ENCODE data around the gene DENND6B. TPM values are rescaled to one million over a fixed set of nuclear protein-coding genes. Genes with fewer than 3 reads are reported as not detected.
A peak's percentile ranks its signal among the peaks of the same experiment; 100 is the strongest.

Gene DENND6B
- total RNA-seq, 2 donors from 2014 or later, result 3.7 to 4.7 TPM

- no peak for DNase-seq
- intact Hi-C loops (cut with DNase I, micrococcal nuclease), result no loop called here
- ATAC-seq, result no peak
These were observed 57.2 kb downstream of the DENND6B start for GRCh38 chr22:50269573-50269969.

DNA sequence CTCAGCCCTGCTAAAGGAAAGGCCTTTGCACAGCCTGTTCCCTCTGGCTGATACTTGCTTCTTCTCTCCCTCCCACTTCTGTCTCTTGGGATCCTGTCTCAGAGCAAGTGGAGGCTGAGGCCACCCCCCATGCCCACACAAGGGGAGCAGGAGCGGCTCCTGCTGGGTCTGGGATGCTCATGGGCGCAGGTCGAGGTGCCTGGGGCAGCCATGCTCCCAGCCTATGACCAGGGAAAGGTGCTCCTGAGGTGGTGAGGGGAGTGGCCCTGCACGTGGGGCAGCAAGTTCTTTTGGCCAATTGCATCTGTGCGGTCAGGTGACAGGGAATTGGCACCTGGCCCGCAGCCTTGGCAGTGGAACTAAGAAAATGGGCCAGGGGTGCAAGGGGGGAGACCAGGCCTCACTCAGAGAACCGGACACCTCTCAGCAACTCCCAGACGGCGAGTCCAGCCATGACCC lies 58.1 kb downstream of the DENND6B start:
- intact Hi-C loops (cut with DNase I, micrococcal nuclease), result no loop called here
- DNase-seq (peak in 1 of 2 donors; percentile 50), ATAC-seq (peak; percentile 24)

GRCh38 chr22:50267591-50268390 lies 59.0 kb downstream of the DENND6B start:
- DNase-seq (peak; percentile 55 to 63), ATAC-seq (peak; percentile 61)
- intact Hi-C loops (cut with DNase I, micrococcal nuclease), result no loop called here

DNA sequence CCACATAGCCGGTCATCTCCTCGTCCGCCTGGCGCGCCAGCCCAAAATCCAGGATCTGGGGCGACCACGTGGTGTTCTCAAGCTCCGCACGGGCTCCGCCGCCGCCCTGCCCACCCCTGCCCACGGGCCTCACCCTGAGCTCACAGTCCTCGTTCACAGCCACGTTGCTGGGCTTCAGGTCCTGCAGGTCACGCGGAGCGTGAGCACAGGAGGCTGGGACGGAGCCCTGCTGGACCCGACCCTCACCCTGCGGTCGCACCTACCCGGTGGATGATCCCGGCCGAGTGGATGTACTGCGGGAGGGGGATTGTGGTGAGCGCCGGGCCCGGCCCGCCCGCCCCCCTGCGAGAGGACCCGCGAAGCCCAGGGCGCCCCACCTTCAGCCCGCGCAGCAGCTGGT lies 59.8 kb downstream of the DENND6B start:
- DNase-seq (no peak), ATAC-seq (no peak)
- intact Hi-C loops (cut with DNase I, micrococcal nuclease), result no loop called here

- intact Hi-C loops (cut with DNase I, micrococcal nuclease), result no loop called here
- no peak for ATAC-seq
- DNase-seq, result no peak
These were observed 61.7 kb downstream of the DENND6B start for GRCh38 chr22:50264946-50265669.

DNA sequence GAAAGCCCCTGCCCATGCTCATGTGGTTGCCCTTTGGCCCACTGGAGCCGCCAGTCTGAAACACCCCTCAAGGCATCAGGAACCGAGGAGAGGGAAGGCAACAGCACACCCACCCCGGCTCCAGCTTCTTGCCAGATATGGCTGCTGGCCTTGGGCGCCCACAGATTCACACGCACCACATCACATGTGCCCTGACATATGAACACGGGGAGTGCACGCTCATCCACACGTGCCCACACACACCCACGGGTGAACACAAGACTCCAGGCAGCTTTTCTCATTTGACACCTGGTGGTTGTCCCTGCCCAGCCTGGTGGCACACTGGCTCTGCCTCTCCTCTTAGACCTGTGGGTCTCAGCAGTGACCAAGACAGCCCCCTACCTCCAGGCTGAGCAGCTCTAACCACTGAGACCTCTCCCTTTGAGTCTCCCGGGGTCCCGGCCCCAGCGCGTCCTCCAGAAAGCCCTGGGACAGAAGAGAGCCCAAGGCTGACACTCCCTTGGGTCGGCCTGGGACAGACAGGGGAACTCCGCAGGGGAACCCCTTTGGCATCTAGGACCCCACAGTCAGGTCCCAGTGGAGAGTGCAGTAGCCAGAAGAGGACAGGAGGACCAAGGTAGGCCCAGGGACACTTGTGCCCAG lies 62.6 kb downstream of the DENND6B start:
- no peak for DNase-seq
- intact Hi-C loops (cut with DNase I, micrococcal nuclease), result no loop called here
- no peak for ATAC-seq

DNA sequence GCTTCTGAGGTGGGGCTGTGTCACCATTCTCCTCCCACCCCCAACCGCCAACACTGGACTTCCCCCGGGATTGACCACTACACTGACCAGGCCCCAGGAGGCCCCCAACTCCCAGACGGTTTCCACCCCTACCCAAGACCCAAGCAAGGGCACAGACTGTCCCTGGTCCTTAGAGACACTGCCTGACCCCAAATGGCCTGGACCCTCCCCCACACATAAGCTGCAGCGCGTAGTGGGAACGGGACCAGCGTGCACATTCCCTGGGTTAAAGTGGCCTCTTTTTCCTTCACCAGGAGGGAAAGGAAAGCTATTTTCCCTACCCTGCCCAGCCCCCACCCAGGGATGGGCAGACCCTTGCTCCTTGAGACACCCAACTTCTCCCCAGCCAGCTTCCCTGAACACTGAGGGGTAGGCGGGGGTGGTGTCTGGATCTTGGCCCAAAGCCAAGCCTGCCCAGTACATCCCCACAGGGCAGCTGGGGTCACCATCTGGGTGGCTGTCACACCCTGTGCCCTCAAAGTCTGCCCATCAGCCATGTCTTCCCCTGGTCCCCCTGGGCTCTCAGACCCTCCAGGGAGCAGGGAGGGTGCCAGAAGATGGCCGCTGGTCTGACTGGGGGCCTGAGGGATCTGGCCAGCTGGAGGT lies 63.7 kb downstream of the DENND6B start:
- no peak for ATAC-seq
- intact Hi-C loops (cut with DNase I, micrococcal nuclease), result no loop called here
- DNase-seq, result no peak

DNA sequence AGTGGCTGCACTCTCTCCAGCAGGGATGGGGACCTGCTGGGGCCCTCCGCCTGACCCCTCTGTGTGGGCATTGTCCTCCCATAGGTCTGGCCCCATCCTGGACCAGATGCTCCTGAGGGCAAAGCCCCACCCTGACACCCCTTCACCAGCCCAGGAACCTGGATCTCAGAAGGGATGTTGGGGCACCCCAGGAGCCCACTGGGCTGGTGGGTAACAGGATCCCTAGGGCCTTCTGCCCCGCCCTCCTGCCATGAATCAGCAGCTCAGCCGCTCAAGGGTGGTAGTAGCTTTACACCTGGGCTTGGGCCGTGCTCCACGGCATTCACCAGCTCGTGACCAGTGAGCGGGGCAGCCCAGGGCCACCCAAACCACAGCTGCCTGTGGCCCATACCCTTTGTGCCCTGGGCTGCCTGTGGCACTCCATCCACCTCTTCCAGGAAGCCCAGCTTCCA lies 64.3 kb downstream of the DENND6B start:
- ATAC-seq (no peak), DNase-seq (no peak)
- intact Hi-C loops (cut with DNase I, micrococcal nuclease), result no loop called here

DNA sequence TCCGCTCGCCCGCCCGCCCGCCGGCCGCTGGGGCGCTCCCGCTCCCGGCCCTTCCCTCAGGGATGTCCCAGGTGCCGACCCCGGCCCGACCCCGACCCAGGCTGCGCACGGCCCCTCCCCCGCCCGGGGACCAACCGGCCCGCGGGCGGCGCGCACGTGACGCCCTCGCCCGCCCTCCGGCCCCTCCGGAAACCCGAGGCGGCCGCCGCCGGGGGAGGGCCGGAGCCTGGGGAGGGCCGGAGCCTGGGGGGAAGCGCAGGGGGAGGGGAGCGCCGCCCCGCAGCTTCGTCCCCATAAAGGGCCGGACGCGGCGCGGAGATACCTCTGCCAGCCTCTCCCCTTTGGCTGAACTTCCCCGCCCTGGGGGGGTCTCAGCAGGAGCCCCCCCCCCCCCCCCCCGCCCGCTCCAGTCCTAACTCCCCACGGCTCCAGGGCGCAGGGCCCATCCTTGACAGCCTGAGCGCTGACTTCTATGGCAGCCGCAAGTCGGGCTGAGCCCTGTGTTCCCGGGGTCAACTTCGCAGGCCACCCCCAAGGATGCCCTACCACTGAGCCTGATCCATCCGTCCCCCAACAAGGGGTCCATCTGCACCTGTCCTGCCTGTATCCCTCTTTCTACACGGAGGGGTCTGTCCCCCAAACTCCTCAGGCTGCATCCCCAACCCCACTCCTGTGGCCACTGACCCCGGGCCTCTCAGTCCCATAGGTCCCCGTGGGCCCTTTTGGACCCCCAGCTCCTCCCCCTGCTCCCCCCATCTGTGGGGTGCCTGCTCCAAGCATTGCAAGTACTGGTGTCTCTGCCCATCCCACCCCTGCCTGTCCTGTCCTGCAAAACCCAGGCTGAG lies 65.0 kb downstream of the DENND6B start, which contains the start of gene MAPK12:
Gene MAPK12 (minus strand): TSS at position 69 of the 845 bp plus-strand sequence. CDS start 174 bp downstream, outside the sequence.
- intact Hi-C loops (cut with DNase I, micrococcal nuclease), result no loop called here
- ATAC-seq, result no peak
- no peak for DNase-seq

GRCh38 chr22:50260801-50261614 lies 65.8 kb downstream of the DENND6B start:
- peak; percentile 21 for ATAC-seq
- intact Hi-C loops (cut with DNase I, micrococcal nuclease), result no loop called here
- no peak for DNase-seq

- DNase-seq (no peak), ATAC-seq (no peak)
- intact Hi-C loops (cut with DNase I, micrococcal nuclease), result no loop called here
These were observed 66.4 kb downstream of the DENND6B start for GRCh38 chr22:50260434-50260800.

DNA sequence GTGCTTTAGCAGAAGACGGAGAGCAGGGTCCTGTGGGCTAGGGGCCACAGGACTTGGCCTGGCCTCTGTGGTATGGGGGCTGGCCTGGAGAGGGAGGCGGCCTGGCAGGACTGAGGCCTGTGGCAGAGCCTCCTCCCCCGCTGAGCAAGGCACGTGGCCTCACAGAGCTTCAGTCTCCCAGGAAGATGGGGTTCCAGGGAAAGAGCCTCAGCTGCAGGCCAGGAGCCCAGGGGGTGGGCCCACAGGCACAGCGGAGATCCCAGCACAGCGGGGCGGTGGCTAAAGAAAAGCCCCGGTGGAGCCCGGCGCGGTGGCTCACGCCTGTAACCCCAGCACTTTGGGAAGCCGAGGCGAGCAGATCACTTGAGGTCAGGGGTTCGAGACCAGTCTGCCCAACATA lies 67.5 kb downstream of the DENND6B start:
- no peak for ATAC-seq
- intact Hi-C loops (cut with DNase I, micrococcal nuclease), result no loop called here
- DNase-seq, result no peak

Other genes starting within 250 kb of the DENND6B start
- gene MLC1, start 241.6 kb downstream of the DENND6B start, total RNA-seq, result under 1 TPM in 1 of 2 donors, not detected in 1; 0.14 TPM
- under 1 TPM in 1 of 2 donors, not detected in 1; 0.70 TPM for gene MOV10L1, start 237.0 kb downstream of the DENND6B start, total RNA-seq
- gene PANX2, start 156.3 kb downstream of the DENND6B start, total RNA-seq, result under 1 TPM; 0.09 to 0.14 TPM
- gene TRABD, start 141.1 kb downstream of the DENND6B start, total RNA-seq, result 10 to 100 TPM; 46.4 to 63.5 TPM
- 10 to 100 TPM; 21.9 to 29.6 TPM for gene SELENOO, start 126.0 kb downstream of the DENND6B start, total RNA-seq
- gene TUBGCP6, start 82.0 kb downstream of the DENND6B start, total RNA-seq, result 10 to 100 TPM; 26.3 to 31.6 TPM
- gene HDAC10, start 75.7 kb downstream of the DENND6B start, total RNA-seq, result 10 to 100 TPM; 48.3 to 49.2 TPM
- gene MAPK12, start 65.3 kb downstream of the DENND6B start, total RNA-seq, result 1 to 10 TPM; 3.0 to 3.1 TPM
- 1 to 10 TPM; 1.2 to 1.9 TPM for gene MAPK11, start 56.6 kb downstream of the DENND6B start, total RNA-seq
- gene PLXNB2, start 19.4 kb downstream of the DENND6B start, total RNA-seq, result 100 to 1,000 TPM; 290 TPM
- 10 to 100 TPM; 44.6 to 61.0 TPM for gene PPP6R2, start 16.3 kb upstream of the DENND6B start, total RNA-seq
- 10 to 100 TPM; 69.2 to 80.1 TPM for gene SBF1, start 148.0 kb upstream of the DENND6B start, total RNA-seq
- gene ADM2, start 154.5 kb upstream of the DENND6B start, total RNA-seq, result 1 to 10 TPM; 5.4 to 8.9 TPM
- gene MIOX, start 159.8 kb upstream of the DENND6B start, total RNA-seq, result not detected
- 10 to 100 TPM; 58.7 to 59.3 TPM for gene LMF2, start 180.7 kb upstream of the DENND6B start, total RNA-seq
- gene NCAPH2, start 181.2 kb upstream of the DENND6B start, total RNA-seq, result 10 to 100 TPM; 26.6 to 27.1 TPM
- 1 to 10 TPM; 5.5 to 5.7 TPM for gene SCO2, start 198.6 kb upstream of the DENND6B start, total RNA-seq
- gene TYMP, start 203.0 kb upstream of the DENND6B start, total RNA-seq, result 10 to 100 TPM; 32.0 to 33.0 TPM
- under 1 TPM in 1 of 2 donors, not detected in 1; 0.17 TPM for gene KLHDC7B, start 218.9 kb upstream of the DENND6B start, total RNA-seq
- gene SYCE3, start 235.9 kb upstream of the DENND6B start, total RNA-seq, result under 1 TPM in 1 of 2 donors, not detected in 1; 0.67 TPM